HG02852 (cell line): ENCODE results near the gene EMSY.
"Not testable (repeated sequence)": the region's sequence is repeated elsewhere in the genome, so short reads cannot be mapped to it uniquely, and the experiment has no call there.

ENCODE experiments used
- ATAC-seq: cut with Tn5 transposase; IDR thresholded peaks from one replicate; pipeline ENCODE4 v1.9.1; 2021; ENCODE audit warnings: mild to moderate bottlenecking, moderate library complexity; ENCODE audit not compliant: unreplicated experiment

The EMSY gene

DNA sequence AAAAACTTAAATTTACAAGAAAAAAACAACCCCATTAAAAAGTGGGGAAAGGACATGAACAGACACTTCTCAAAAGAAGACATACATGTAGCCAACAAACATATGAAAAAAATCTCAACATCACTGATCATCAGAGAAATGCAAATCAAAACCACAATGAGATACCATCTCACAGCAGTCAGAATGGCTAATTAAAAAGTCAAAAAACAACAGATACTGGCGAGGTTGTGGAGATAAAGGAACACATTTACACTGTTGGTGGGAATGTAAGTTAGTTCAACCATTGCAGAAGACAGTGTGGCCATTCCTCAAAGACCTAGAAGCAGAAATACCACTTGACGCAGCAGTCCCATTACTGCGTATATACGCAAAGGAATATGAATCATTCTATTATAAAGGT lies 150.3 kb downstream of the EMSY start:
- ATAC-seq: not testable (repeated sequence)

DNA sequence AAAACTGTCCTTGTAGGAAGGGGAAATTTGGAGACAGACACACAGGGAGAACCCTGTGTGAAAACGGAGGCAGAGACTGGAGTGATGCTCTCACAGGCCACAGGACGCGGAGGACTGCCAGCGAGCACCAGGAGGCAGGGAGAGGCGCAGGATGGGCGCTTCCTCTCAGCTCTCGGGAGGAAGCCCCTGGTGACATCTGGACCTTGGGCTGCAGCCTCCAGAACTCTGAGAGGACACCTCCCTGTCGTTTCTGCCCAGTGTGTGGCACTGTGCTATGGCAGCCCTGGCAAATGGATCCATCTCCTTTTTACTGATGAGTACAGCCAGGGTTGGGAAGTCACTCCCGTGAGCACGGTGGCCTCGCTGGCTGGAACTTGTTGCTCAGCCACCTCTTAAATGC lies 151.8 kb downstream of the EMSY start:
- ATAC-seq: no peak

DNA sequence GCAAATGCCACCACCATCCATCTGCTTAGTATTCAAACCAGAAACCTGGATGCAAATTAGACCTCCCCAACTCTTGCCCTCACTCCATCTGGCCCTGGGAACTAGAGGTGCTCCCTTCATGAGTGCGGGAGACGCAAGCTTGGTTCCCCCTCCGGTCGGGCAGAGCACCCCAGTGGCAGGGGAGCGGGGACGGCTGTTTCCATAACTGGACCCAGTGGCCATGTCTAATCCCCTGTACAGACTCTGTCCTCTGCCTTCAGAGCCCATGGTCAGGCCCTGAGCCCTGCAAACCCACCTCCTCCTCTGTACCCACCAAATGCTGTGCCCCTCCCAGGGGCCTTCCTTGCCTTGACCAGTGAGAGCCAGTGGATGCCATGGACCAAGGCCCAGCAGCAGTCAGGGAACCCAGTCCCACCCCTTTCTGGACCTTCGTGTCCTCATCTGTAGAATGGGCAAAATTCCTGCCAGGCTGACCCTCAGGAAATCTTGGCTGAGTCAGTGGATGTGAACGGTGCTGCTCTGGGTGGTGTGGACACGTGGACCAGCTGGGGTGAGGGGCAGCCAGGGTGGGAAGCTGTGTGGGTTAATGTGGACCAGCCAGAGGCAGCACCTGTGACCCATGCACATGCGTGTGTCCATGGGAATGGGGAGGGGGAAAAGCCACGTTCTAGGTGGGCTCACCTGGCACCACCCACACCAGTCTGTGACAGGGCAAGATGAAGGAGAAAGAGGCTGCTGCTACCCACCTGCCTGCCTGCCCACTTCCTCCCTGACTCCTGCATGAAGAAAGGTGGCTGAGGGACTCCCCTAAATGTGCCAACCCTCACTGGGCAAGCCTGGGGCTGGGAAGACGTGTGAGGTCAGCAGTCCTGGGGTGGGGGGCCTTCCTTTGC lies 153.0 kb downstream of the EMSY start:
- no peak for ATAC-seq

DNA sequence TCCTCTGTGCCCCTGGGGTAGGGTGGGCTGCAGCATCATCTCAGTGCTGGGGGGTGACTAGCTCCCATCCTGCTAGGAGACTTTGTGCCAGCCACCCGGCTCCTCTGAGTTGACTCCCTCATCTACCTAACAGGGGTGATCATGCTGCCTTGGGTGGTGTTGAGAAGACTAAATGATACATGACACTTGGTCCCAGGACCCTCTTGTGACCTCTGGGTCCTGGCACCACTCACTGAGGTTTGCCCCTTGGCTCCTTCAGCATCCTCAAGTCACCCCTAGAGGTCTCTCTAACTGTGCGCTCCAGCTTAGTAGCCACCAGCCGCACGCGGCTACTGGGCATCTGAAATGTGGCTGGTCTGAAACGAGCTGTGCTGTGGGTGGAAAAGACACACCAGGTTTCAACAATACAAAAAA lies 153.6 kb downstream of the EMSY start:
- ATAC-seq: no peak

DNA sequence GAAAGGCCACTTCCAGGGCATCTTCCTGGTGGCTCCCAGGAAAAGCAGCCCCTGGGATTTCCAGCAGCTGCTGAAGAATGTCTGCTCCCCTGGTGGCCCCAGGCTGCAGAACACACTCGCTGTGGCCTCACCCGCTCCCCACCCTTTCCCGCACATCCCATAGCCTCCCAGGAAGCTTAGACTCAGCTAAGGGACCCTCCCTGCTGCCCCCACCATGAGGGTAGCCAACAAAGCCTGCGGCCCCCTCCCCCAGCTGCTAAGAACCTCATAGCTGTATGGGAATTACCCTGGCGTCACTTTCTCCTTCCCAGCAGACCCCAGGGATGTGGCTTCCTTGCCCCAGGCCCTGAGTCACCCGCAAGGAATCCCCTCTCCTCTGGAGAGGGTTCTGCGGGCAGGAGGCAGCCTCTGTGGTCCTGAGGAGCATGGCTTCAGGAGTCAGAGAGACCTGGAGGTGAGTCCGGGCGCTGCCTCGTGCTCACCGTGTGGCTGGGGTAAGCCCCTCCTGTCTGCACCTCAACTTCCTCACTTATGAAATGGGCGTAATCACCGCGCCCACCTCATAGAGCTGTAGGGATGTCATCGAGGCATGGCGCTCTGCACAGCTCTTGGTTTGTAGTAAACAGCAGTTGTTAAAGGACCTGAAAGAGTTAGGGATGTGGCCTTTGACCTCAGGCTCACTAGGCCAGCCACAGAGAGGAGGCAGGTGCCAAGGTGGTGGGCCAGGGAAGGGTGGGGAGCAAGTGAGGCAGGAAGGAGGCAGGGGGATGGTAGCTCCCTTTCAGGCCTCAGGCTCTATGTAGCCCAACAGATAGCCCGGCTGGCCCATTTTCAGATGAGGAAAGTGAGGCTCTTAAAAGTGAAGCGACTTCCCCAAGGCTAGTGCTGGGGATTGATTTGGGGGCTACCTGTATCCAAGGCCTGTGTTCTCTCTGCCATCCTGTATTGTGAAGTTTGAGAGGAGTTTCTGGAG lies 154.5 kb downstream of the EMSY start:
- ATAC-seq: no peak

DNA sequence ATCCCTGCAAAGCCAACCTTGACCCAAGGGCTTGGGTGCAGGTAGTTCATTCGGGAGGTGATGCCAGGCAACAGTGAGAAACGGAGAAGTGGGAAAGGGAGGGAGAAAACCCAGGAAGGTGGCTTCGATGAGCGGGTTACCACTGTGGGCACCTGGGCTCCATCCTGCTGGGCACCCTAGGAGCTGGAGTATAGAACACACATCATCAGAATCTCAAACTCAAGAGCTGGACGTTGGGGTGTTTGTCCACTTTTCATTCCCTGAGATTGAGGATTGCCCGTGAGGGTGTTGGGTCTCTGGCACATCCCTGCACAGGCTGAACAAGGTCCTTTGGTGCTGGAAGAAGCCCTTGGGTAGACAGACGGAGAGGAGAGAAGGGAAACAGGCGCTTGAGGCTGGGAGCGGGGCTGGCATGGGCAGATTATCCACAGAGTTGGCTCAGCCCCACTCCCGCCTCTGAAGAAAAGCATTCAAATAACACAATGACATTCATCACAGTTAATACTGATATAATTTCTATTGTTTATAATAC lies 155.4 kb downstream of the EMSY start:
- no peak for ATAC-seq

DNA sequence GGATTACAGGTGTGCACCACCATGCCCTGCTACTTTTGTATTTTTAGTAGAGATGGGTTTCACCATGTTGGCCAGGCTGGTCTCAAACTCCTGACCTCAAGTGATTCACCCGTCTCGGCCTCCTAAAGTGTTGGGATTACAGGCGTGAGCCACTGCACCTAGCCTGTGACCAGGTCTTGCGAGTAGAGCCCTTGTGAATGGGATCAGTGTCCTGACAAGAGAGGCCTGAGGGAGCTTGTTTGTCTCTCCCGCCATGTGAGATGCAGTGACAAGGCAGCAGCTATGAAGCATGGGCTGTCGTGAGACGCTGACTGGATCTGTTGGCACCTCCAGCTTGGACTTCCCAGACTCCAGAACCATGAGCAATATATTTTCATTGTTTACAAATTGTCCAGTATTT lies 156.5 kb downstream of the EMSY start:
- ATAC-seq: no peak

DNA sequence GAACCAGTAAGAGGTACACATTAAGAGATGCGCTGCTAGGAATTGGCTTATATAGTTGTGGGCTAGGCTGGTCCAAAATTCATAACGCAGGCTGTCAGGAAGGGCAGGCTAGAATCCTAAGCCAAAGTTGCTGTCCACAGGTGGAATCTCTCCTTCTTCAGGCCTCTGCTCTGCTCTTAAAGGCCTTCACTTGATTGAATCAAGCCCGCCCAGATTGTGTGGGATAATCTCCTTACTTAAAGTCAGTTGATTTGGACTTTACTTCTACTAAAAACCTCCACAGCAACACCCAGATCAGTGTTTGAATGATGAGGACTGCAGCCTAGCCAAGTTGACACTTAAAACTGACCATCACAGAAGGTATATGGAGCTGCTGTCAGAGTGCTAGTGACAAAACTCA lies 156.9 kb downstream of the EMSY start:
- ATAC-seq: no peak

DNA sequence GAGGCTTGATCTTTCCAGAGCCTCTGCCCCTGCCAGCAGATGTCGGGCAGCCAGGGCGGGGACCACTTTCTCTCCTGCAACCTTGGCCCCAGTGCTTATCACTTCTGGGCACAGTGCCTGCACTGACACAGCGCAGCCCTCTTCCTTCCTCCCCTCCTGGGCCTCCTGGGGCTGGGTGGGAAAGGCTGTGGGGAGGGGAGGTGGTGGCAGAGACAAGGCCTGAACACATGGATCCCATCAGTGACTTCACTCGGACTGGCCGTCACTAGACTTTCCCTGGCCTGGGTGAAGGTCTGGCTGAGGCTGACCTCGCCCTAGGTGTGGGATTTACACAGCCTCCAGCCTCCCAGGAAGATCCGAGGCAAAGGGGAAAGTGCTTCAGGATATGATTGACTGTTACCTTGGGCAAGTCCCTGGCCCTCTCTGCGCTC lies 157.6 kb downstream of the EMSY start:
- ATAC-seq: no peak
